ENCODE measurements around the gene SAMD4A.
"Not testable (repeated sequence)": the region's sequence is repeated elsewhere in the genome, so short reads cannot be mapped to it uniquely, and the experiment has no call there.

The SAMD4A gene

GRCh38 chr14:54739514-54739913, 172.6 kb downstream of the SAMD4A start:
- DNase-seq, result no peak

GRCh38 chr14:54742492-54743350, 175.8 kb downstream of the SAMD4A start:
- DNase-seq, result no peak

GRCh38 chr14:54743382-54743781, 176.5 kb downstream of the SAMD4A start:
- no peak for DNase-seq

- no peak for DNase-seq
These were observed 179.1 kb downstream of the SAMD4A start for GRCh38 chr14:54746019-54746418.

- DNase-seq, result no peak
These were observed 180.7 kb downstream of the SAMD4A start for GRCh38 chr14:54747616-54748015.

GRCh38 chr14:54749180-54749579, 182.3 kb downstream of the SAMD4A start:
- DNase-seq, result no peak

GRCh38 chr14:54749727-54750126, 182.8 kb downstream of the SAMD4A start:
- no peak for DNase-seq

- not testable (repeated sequence) for DNase-seq
These were observed 185.7 kb downstream of the SAMD4A start for GRCh38 chr14:54752611-54753010.

- not testable (repeated sequence) for DNase-seq
These were observed 186.5 kb downstream of the SAMD4A start for GRCh38 chr14:54753396-54753795.

GRCh38 chr14:54754116-54754622, 187.2 kb downstream of the SAMD4A start:
- DNase-seq, result no peak

- DNase-seq, result no peak
These were observed 187.9 kb downstream of the SAMD4A start for GRCh38 chr14:54754623-54755386.

- no peak for DNase-seq
These were observed 189.9 kb downstream of the SAMD4A start for GRCh38 chr14:54756656-54757392.

- DNase-seq, result no peak
These were observed 191.1 kb downstream of the SAMD4A start for GRCh38 chr14:54758041-54758440.

GRCh38 chr14:54759982-54760585, 193.2 kb downstream of the SAMD4A start:
- DNase-seq, result no peak

GRCh38 chr14:54760866-54761575, 194.1 kb downstream of the SAMD4A start:
- no peak for DNase-seq

GRCh38 chr14:54761835-54762234, 194.9 kb downstream of the SAMD4A start:
- DNase-seq, result no peak

GRCh38 chr14:54762296-54762695, 195.4 kb downstream of the SAMD4A start:
- no peak for DNase-seq

- DNase-seq, result no peak
These were observed 196.8 kb downstream of the SAMD4A start for GRCh38 chr14:54763761-54764160.

- DNase-seq, result no peak
These were observed 199.6 kb downstream of the SAMD4A start for GRCh38 chr14:54766276-54767138.

GRCh38 chr14:54767139-54767431, 200.2 kb downstream of the SAMD4A start:
- DNase-seq, result no peak

GRCh38 chr14:54767450-54767849, 200.5 kb downstream of the SAMD4A start:
- no peak for DNase-seq

All from SHP77 (cell line).